ENCODE data around the gene NDUFB10. TPM values are rescaled to one million over a fixed set of nuclear protein-coding genes. Genes with fewer than 3 reads are reported as not detected.
"Not testable (repeated sequence)": the region's sequence is repeated elsewhere in the genome, so short reads cannot be mapped to it uniquely, and the experiment has no call there.

The NDUFB10 gene
- total RNA-seq, 2 donors from 2014 or later: 172 to 333 TPM

DNA sequence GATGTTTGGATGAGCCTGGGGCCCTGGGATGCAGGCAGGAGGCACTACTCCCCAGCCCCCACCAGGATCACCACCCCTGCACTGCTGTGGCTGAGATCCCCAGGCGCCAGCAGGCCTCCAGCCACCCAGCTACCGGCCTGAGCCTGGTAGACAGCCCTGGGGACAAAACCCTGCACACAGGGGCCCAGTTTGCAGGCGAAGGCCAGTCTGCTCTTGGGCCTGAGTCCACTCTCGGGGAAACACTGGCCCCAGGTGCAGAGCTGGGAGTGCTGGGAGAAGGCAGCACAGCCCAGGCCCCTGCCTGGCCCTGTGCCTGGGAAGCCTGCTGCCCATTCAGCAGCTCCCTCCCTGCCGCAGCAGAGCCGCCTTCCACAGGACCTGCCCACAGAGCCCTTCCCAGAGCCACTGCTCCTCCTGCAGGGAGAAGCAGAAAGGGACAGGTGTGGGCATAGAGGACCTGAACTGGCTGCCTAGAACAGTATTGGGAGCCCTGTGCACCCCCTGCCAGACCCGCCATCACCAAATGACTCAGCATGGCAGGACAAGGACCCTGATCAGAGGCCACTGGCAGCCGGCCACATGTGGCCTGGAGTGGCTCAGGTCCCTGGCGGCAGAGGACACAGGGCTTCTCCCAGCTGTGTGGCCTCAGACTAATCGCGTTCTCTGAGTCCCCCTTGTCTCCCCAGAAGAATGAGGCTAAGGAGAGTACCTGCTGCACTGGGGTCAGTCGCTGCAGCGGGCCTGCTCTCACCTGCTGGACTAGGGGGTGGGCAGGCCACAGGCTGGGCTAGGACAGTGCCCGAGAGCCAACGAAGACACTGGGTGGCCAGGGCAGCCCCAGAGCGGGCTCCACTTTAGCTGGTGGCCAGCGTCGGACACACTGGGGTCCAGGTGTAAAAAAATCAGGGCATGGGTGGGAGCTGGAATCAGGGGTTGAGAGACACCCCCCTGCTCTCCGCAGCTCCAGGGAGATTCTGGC lies 27.0 kb upstream of the NDUFB10 start:
- no peak for DNase-seq (ENCODE audit: low spot score)
- WGBS: 75% methylated on average over 18 of the region's 19 CpGs
- Histone ChIP-seq H3K27ac (no peak overlapping the region), H3K4me1 (replicated peaks) (no peaks in the 10 kb centered on the region), H3K36me3 (no peaks in the 10 kb centered on the region), H3K4me3 (no peak overlapping the region), H3K9me3 (no peaks in the 10 kb centered on the region), H3K27me3 (replicated peaks; ENCODE audit: insufficient read depth) (no peaks in the 10 kb centered on the region)
- no peak for TF ChIP-seq POLR2AphosphoS5 (IDR thresholded peaks at IDR 0.05)
- TF ChIP-seq, protein P1, sequence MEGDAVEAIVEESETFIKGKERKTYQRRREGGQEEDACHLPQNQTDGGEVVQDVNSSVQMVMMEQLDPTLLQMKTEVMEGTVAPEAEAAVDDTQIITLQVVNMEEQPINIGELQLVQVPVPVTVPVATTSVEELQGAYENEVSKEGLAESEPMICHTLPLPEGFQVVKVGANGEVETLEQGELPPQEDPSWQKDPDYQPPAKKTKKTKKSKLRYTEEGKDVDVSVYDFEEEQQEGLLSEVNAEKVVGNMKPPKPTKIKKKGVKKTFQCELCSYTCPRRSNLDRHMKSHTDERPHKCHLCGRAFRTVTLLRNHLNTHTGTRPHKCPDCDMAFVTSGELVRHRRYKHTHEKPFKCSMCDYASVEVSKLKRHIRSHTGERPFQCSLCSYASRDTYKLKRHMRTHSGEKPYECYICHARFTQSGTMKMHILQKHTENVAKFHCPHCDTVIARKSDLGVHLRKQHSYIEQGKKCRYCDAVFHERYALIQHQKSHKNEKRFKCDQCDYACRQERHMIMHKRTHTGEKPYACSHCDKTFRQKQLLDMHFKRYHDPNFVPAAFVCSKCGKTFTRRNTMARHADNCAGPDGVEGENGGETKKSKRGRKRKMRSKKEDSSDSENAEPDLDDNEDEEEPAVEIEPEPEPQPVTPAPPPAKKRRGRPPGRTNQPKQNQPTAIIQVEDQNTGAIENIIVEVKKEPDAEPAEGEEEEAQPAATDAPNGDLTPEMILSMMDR (IDR thresholded peaks at IDR 0.05): peak in 1 of 4 experiments; percentile 12
- intact Hi-C loops (cut with DNase I): no loop called here

DNA sequence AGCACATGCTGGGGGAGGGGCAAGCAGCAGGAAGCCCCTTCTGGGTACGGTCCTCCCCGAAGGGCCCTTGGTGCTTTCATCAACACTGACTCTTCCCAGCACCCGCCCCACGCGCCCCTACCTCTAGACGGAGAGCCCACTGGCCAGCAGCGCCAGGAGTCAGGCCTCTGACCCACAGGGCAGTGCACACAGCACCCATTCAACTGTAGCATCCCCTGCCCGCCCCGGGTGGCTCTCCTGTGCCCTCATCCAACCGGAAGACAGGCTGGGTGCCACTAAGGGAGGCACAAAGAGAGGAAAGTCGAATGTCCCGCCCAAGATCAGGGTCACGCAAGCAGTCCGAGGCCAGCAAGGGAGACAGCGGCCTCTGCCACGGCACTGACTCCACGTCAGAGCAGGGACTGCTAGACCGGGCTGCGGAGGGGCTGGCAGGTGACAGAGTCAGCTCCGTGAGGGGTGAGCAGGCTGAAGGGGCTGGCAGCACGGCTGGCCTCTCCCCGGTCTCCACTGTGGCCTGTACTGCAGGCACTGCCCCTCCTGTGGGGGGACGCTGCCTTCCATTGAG lies 26.2 kb upstream of the NDUFB10 start:
- Histone ChIP-seq H3K4me1 (replicated peaks) (no peaks in the 10 kb centered on the region), H3K27ac (no peak overlapping the region), H3K27me3 (replicated peaks; ENCODE audit: insufficient read depth) (no peaks in the 10 kb centered on the region), H3K36me3 (peaks cover 0 to 4% of the 10 kb centered on the region in 2 donors), H3K9me3 (no peaks in the 10 kb centered on the region), H3K4me3 (no peak overlapping the region)
- intact Hi-C loops (cut with DNase I): no loop called here
- no peak for TF ChIP-seq POLR2A (IDR thresholded peaks at IDR 0.05)
- 68% methylated on average over 22 of the region's 23 CpGs for WGBS
- no peak for DNase-seq (ENCODE audit: low spot score)

DNA sequence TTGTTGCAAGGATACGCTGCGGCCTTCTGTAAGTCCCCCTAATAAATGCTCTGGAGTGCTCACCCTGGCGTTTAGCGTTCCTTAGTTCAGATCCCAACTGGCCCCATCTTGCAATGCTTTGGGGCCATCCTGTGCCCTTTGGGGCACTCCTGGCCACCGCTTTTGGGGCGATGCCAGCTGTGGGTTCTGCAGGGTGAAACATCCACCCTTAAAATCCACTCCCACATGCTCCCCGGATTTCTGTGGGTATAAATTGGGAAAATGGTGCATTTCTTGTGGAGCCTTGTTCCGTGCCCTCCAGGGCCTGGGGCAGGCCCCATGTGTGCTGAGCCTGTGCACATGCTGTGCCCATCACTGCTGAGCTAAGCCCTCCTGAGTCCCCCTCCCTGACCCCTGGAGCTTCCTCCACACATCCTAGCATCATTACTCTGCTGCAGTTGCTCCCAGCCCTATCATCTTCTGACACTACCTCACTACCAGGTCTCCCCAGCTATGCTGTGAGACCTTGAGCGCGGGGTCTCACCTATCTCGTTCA lies 22.3 kb upstream of the NDUFB10 start:
- WGBS: 95% methylated on average over 11 of the region's 11 CpGs
- Histone ChIP-seq H3K4me3 (no peak overlapping the region), H3K27ac (no peak overlapping the region), H3K9me3 (no peaks in the 10 kb centered on the region), H3K36me3 (peaks cover 3 to 18% of the 10 kb centered on the region in 2 donors), H3K4me1 (replicated peaks) (peaks cover 3% of the 10 kb centered on the region), H3K27me3 (replicated peaks; ENCODE audit: insufficient read depth) (no peaks in the 10 kb centered on the region)
- TF ChIP-seq, protein P1 (IDR thresholded peaks at IDR 0.05): no peak
- no peak for TF ChIP-seq POLR2AphosphoS5 (IDR thresholded peaks at IDR 0.05)
- TF ChIP-seq POLR2A (IDR thresholded peaks at IDR 0.05): no peak
- no peak for DNase-seq (ENCODE audit: low spot score)
- intact Hi-C loops (cut with DNase I): no loop called here

DNA sequence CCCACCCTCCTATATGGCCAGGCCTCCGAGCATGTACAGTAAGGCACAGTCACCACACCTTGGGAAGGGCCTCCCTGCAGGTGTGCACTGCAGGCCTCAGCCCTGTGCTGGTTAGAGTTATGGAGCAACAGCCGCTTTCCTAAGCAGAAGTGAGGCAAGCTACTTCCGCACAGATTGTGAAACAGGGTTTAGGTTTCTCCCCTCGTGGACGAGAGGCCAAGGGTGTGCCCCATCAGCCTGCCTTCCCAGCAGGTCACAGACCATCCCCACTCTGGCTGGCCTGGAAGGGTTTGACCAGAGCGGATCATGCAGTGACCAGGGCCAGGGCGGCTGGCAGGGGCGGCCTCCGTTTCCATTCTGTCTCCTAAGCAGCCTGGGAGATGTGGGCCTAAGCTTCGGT lies 21.0 kb upstream of the NDUFB10 start:
- H3K4me1 ChIP-seq (replicated peaks): peaks cover 9% of the 10 kb centered on the region
- WGBS: 93% methylated on average over 10 of the region's 10 CpGs
- no peak for TF ChIP-seq POLR2A (IDR thresholded peaks at IDR 0.05)
- TF ChIP-seq, protein P1 (IDR thresholded peaks at IDR 0.05): no peak
- H3K4me3 ChIP-seq: no peak overlapping the region
- no peaks in the 10 kb centered on the region for H3K9me3 ChIP-seq
- peaks cover 3 to 18% of the 10 kb centered on the region in 2 donors for H3K36me3 ChIP-seq
- intact Hi-C loops (cut with DNase I): no loop called here
- H3K27ac ChIP-seq: no peak overlapping the region
- DNase-seq (ENCODE audit: low spot score): no peak
- no peaks in the 10 kb centered on the region for H3K27me3 ChIP-seq (replicated peaks; ENCODE audit: insufficient read depth)

DNA sequence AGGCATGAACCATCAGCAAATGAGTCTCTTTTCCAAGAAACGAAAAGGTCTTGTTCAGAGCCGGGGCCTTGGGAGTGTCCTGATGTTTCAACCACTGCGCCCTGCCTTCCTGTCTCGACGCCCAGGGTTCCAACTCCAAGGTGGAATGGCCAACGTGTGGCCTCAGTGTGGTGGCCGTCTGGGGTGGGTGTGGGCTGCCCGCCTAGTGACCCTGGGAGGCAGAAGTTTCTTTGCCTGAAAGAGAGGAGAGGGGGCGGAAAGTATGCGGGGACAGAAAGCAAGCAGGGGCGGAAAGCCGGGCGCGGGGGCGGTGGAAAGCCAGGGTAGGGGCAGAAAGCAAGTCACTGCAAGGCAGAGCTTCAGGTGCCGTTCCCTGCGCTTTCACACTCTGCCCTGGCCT lies 20.4 kb upstream of the NDUFB10 start:
- Histone ChIP-seq H3K4me3 (no peak overlapping the region), H3K36me3 (peaks cover 3 to 18% of the 10 kb centered on the region in 2 donors), H3K27ac (no peak overlapping the region), H3K4me1 (replicated peaks) (peaks cover 9% of the 10 kb centered on the region), H3K9me3 (no peaks in the 10 kb centered on the region), H3K27me3 (replicated peaks; ENCODE audit: insufficient read depth) (no peaks in the 10 kb centered on the region)
- TF ChIP-seq POLR2AphosphoS5 (IDR thresholded peaks at IDR 0.05) (no peak), POLR2A (IDR thresholded peaks at IDR 0.05) (no peak)
- TF ChIP-seq, protein P1 (IDR thresholded peaks at IDR 0.05): no peak
- intact Hi-C loops (cut with DNase I): no loop called here
- DNase-seq (ENCODE audit: low spot score): no peak
- 88% methylated on average over 17 of the region's 17 CpGs for WGBS

DNA sequence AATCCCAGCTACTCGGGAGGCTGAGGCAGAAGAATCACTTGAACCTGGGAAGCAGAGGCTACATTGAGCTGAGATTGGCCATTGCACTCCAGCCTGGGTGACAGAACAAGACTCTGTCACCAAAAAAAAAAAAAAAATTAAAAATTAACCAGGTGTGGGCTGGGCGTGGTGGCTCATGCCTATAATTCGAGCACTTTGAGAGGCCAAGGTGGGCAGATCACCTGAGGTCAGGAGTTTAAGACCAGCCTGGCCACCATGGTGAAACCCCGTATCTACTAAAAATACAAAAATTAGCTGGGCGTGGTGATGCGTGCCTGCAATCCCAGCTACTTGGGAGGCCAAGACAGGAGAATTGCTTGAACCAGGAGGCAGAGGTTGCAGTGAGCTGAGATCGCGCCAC lies 19.5 kb upstream of the NDUFB10 start:
- DNase-seq (ENCODE audit: low spot score); H3K4me3 ChIP-seq; intact Hi-C loops (cut with DNase I); H3K27ac ChIP-seq; H3K4me1 ChIP-seq (replicated peaks); H3K27me3 ChIP-seq (replicated peaks; ENCODE audit: insufficient read depth); H3K9me3 ChIP-seq: not testable (repeated sequence)
- H3K36me3 ChIP-seq: peaks cover 3 to 18% of the 10 kb centered on the region in 2 donors
- WGBS: 89% methylated on average over 8 of the region's 8 CpGs
